Stimulated activated CD8-positive, alpha-beta memory T cell treated with anti-CD3 and anti-CD28 coated beads, Interleukin-4, amount 100 ng/mL, for 1 hour (primary cell): ENCODE data around the gene RENBP.

ENCODE experiments used
- DNase-seq, 2 donors: peaks; one replicate each; pipeline ENCODE4 v3.0.0-alpha.2; 2020; ENCODE audit warnings: low read depth in 2 of 2, low spot score in 1 of 2

Gene RENBP

GRCh38 chrX:153954558-153955227, 10.2 kb upstream of the RENBP start:
- no peak for DNase-seq

- DNase-seq = no peak
Measured at GRCh38 chrX:153953892-153954557, 9.6 kb upstream of the RENBP start.

DNA sequence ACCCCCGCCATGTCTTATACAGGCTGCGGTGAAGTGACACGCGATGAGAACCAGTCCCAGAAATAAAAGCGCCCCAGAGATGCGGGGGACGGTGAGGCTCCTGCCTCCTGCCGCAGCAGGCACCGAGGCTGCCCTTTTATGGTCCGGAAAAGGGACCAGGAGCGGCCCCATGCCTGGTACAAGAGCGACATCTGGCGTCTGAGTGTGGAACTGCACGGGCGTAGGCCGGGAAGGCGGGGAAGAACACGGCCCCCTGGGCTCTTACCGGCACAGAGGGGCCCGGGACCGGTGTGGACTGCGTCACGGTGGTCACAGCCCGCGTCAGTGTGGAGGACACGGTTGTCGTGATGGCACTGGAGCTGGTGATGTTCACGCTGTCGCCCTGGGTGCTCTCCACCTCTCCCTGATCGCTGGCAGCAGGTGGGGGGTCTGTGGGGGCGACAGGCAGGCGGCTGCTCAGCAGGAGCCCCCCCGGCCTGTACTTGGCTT, 8.9 kb upstream of the RENBP start:
- DNase-seq = peak; percentile 60 to 61

DNA sequence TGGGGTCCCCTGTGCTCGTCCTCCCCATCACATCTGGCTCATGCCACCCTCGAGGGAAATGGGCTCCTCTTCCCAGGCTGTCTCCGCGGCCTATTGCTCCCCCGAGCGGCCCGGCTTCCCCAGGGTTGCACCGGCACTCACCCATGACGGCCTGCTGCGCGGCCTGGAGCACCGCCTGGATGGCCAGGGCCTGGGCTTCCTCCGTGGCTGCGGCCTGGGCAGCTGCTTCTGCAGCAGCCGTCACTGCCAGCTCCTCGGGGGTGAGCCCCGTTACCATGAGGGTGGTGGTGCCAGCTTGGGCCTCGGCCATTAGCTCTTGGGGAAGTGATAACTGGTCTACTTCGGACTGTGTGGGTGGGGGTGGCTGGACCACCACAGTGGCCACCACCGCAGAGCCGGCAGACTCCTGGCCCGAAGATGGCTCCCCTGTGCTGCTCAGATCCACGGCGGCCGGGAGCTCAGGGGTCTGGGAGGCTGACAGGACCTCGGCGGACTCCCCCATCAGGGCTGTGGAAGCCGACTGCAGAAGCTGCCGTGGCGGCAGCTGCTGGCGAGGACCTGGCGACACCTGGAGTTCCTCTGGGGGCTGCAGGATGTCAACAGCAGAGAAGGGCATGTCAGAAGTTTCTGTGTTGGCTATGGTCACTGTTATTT, 8.1 kb upstream of the RENBP start:
- DNase-seq = no peak

DNA sequence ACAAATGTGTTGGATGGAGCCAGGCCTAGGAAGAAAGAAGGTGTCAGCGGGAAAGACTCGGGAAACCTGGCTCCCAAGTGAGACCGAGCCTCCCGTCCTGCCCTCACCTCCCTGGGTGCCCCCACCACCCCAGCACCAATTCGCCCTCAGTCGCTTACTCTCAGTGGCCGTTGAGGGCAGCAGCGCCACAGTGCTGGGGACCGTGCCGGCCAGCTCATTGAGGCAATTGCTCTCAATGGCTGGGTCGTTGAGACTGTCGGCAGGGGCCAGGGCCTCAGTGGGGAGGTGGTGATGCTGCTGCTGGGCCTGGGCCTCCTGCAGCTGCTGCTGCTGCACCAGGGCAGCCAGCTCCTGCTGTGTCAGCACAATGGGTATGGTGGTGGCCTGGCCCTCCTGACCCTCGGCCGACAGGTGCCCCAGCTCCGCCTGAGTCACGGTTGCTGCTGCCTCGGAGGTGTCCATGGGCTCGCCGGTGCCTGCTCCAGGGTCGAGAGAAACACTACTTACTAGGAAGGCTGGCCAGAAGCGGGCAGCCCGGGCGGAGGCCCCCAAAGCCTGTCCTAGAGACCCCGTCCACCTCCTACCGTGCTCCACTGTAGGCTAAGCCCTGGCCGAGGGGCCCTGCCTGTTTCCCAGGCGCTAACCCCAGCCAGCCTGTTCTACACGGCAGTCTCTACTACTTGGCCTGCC, 7.4 kb upstream of the RENBP start:
- DNase-seq = no peak

DNA sequence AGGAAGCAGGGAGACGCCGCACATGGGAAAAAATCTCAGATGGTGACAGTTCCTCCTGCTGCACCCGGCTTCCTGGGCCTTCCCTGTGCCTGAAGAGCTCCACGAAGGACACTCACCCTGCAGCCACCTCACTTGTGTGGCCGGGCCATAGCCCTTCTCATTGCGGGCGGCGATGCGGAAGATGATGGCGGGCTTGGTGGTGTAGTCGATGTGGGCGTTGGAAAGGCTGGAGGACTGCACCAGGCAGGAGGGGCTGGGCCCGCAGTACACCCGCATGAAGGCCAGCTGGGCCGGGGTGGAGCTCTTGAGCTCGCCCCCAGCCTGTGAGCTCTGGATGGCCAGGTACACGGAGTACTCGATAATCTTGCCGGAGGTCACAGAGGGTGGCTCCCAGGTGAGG, 5.7 kb upstream of the RENBP start:
- DNase-seq = no peak

- no peak for DNase-seq
Measured at GRCh38 chrX:153948847-153949805, 4.7 kb upstream of the RENBP start.

DNA sequence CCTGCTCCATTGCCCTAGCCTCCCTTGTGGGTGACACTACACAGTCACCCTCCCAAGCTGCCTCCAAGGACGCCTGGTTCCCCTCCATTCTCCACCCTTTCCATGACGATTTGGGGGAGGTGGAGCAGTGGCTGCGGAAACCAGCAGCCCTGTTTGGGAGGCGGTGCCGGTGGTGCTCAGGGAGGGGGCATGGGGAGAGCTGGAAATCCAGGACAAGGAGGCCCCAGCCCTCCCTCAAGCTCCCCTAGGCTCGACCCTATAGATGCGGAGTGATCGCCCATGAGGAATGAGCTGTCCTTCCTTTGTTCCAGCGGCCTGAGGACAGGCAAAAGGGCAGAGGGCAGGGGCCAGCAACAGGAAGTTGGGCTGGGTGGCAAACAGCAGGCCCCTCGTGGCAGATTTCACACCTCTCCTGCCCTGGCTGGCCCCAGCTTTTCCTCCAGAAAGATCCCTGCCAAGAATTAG, 3.6 kb upstream of the RENBP start:
- no peak for DNase-seq

DNA sequence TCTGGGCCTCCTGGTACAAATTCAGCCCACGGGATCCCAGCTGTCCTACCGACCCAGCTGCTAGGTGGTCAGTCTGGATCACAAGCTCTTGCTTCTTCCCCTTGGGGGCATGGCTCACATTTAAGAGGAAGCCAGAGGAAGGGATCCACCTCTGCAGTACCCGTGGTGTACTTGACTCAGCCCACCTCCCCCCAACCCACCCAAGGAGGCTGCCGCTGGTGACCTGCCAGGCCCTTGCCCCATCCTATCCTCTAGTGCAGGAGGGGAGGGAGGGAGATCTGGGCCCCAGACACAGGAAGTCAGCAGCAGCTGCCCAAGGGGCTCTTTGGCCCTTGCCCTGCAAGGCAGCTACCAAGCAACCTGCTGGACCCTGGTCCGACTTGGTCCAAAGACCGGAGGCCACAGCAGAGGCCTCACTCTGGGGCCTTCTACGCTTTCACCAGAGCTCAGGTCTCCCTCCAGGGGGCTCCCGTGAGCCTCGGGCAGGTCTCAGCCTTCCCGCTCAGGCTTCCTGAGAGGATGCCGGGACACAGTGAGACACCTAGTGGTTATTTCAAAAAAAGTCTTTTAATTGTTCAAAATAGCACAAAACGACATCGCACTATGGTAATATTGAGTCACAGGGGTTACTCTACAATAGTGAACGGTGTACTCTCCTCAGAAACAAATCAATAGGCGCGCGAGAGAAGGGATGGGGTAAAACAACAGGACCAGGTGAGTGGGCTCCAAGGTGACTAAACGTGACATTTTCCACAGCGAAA, 2.7 kb upstream of the RENBP start:
- DNase-seq = peak in 1 of 2 donors; percentile 64

- no peak for DNase-seq
Measured at GRCh38 chrX:153945956-153946943, 1.8 kb upstream of the RENBP start.

DNA sequence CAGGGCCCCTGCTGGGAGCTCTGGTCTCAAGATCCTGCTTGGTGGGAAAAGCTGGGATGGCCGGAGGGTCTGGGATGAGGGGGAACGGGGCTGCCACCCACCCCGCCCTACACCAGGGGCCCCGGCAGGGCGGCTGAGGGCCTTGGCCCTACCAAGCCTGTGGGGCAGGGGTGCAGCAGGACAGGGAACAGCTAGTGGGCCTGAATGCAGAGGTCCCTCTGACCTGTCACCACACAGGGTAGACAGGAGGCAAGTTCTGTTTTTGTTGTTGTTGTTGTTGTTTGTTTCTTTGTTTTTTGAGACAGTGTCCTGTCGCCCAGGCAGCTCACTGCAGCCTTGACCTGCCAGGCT, 332 bp upstream of the RENBP start:
- no peak for DNase-seq

DNA sequence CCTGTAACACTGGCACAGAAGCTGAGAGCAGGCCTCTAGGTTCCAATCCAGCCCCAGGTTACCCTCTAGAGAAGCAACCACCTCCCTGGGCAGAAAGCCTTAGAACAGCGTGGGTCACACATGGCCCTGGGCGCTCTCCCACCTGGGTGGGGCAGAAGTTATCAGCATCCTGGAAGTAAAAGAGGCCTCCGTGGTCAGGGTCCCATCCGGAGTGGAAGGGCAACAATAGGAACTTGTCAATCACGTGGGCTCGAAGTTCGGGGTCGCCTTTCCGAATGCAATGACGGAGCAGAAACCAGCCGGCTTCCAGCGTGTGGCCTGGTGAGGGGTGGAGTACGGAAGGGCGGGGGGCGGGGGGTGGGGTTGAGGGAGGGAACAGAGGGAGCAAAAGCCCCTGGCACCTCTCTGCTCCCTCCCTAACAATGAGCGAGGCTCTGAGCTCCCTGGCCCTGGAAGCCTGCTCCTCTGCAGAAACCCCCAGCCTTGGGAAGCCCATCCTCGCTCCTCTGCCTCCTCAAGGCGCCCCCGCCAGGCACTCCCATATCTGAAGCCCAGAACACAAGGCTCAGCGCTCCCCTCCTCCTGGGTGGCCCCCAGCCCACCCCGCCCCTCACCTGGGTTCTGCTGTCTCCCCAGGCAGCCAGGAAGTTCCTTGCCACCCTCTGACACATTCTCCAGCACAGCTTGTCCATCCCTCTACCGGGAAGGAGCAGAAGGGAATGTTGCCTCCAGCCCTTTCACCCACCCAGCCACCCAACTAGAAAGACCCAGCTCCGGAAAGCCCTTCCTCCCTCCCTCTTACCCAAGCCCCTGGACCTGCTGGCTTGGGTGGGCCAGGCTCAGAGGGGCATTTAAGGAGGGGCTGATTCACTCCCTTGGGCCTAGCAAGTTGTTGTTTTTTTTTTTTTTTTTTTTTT, 2.8 kb downstream of the RENBP start:
- no peak for DNase-seq

DNA sequence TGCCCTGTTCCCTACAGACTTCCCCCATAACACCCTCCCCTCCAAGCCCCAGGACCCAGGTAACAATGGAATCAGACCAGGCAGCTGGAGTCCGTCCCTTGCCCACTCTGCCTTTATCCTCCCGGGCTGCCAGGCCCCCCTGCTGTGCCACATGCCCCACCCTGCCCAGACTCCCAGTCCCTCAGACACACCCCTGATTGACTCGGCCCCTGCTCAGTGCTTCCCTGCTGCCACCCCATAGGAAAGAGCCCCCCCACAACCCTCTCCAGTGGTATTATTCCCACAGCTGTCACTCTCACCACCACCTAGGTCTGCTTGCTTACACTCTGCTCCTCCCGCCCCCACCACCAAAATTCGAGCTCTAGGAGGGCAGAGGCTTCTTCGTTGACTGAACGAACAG, 4.9 kb downstream of the RENBP start:
- DNase-seq = no peak

DNA sequence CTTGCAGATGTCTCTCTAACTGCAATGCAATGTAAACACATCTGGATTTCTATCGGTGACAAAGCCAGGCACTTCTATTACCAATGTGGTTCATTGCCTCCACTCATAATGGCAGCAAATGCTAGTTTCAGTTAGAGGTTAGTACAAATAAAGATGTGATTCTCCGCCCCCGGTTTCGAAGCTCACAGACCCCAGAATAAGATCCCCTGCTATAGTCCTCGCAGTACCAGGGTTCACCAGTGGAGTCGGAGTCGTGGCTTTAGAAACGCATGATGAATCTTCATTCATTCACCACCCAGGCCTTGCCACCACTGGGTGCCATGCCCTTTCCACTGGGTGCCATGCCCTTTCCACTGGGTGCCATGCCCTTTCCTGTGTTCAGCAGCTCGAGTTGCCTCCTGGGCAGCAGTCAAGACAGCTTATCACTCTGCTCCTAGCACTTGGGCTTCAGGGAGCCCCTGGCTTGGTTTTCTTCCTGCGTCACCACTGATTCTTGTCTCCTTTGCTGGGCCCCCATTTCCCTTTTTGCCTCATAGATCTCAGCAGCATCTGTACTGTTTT, 6.1 kb downstream of the RENBP start:
- DNase-seq = no peak

DNA sequence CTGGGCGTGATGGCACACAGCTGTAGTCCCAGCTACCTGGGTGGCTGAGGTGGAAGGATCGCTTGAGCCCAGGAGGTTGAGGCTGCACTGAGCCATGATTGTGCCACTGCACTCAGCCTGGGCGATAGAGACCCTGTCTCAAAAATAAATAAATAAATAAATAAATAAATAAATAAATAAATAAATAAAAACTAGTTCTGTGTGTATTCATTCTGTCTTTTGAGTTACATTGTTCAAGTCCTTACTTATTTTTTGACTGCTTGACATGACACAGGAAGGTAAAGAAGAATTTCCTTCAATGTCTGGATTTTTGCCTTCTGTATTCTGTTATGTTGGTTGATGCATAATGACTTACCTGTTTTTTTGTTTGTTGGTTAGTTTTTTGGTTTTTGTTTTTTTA, 7.4 kb downstream of the RENBP start:
- DNase-seq = no peak

GRCh38 chrX:153935326-153935851, 9.1 kb downstream of the RENBP start:
- no peak for DNase-seq

- no peak for DNase-seq
Measured at GRCh38 chrX:153934762-153935325, 9.6 kb downstream of the RENBP start, which contains the start of gene NAA10. Gene NAA10, minus strand, starts transcription at chrX:153935037. Its CDS starts 133 bp downstream, at chrX:153934904.
